Left renal cortex interstitium (tissue), 4 donors: ENCODE measurements around the gene HSD17B10. TPM values are rescaled to one million over a fixed set of nuclear protein-coding genes. Genes with fewer than 3 reads are reported as not detected.
"Not testable (repeated sequence)": the region's sequence is repeated elsewhere in the genome, so short reads cannot be mapped to it uniquely, and the experiment has no call there.

ENCODE experiments used
- DNase-seq, 4 donors: peaks; one replicate each; pipeline ENCODE4 v3.0.0-alpha.2; 2013; ENCODE audit warnings: low read depth in 4 of 4, low spot score in 2 of 4, missing footprints in 1 of 4
- polyA plus RNA-seq, 4 donors: library from polyadenylated mRNA; unstranded; fragments of 120-200 nt; gene quantifications; one replicate each; pipeline ENCODE4 v1.2.1, GENCODE V29; 2013; ENCODE audit not compliant: insufficient read length in 4 of 4

Gene HSD17B10
- polyA plus RNA-seq, 4 donors = 103 to 124 (median 112) TPM

GRCh38 chrX:53438174-53438831 lies 4.1 kb upstream of the HSD17B10 start:
- DNase-seq = no peak

- no peak for DNase-seq
Observed at GRCh38 chrX:53437206-53437605, 3.0 kb upstream of the HSD17B10 start.

DNA sequence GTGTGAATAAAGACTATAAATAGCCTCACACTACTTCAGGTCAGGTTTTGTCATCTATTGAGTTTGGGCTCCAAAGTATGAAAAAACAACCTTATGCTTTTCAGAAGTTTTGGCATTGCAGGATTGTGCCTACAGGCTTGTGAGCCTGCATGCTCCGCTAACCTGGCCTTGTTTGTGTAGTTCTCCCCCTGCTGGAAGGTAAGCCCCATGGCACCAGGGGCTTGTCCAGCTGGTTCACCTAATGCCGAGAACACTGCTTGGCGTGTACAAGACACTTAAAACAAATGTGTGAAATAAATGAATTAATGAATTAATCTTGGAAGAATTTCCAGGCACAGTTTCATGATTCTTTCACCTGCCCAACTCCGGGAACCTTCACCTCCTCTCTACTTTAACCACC lies 1.8 kb upstream of the HSD17B10 start:
- no peak for DNase-seq

DNA sequence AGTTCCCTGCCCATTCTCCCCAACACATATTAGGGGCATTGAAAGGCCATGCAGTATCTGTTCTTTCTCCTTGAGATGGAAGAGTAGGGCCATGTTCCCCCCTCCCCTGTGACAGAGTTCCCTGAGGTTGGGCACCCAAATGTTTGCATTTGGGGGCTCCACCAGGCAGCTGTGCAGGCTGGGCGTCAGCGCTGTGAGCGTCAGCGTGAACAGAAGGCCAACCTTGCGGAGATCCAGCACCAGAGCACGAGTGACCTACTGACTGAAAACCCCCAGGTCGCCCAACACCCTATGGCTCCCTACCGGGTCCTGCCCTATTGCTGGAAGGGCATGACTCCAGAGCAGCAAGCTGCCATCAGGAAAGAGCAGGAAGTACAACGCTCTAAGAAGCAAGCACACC lies 3.9 kb downstream of the HSD17B10 start:
- DNase-seq = no peak

- DNase-seq = no peak
Observed at GRCh38 chrX:53429755-53430154, 4.4 kb downstream of the HSD17B10 start.

- DNase-seq = no peak
Observed at GRCh38 chrX:53422861-53423306, 11.3 kb downstream of the HSD17B10 start, which contains the start of gene RIBC1. RIBC1 (plus strand) TSS chrX:53422873; CDS start chrX:53426277, 3,404 bp downstream.

DNA sequence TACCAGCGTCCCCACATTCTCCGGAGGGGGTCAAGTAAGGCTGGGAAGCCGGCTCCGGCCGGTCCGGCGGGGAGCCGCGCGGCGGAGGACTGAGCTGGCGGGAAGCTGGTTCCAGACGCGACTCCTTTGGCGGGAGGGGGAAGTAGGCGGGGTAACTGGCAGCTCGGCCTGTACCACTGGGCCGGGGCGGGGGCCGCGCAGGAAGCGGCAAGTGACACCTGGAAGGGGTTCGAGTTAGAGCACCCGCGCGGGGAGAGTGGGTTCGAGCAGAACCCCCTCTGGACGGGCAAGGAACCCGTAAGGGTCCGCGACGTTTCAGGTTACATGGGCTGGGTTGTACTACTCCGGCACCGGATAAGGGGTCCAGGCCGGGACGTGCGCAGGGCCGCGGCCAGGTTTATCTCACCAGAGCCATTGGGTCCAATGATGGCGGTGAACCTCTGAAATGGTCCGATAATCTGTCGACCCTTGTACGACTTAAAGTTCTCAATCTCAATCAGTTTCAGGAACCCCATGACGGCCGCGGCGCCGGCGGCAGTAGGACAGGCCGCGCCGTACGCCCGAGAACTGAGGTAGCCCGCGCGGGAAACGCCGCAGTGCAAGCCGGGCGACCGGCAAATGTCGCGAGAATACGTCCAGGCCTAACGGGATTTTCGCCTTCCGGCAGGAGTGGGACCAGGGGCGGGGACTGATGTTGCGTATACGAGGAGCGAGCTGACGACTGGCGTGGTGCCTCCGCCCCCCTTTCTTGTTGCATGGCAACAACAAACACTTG lies 11.9 kb downstream of the HSD17B10 start, which contains the start of gene SMC1A:
Gene SMC1A, minus strand, starts transcription at position 569 of the 775 bp plus-strand sequence. Its CDS starts 54 bp downstream, at position 515.
- peak; percentile 82 to 93 (median 84) for DNase-seq

DNA sequence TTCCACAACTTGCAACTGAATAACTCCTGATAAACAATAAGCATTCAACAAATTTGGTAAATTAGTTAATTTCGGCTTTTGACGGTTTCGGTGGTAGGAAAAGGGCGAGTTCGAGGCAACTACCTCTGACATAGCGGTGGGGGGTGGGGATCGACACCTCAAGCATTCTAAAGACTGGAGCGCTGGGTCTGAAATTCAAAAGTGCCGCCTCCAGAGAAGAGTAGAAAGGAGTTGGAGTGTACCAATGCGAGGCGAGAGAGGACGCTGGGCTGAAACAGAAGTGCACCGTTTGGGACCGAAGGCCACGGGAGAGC lies 12.4 kb downstream of the HSD17B10 start:
- DNase-seq = peak in 1 of 4 donors; percentile 34

DNA sequence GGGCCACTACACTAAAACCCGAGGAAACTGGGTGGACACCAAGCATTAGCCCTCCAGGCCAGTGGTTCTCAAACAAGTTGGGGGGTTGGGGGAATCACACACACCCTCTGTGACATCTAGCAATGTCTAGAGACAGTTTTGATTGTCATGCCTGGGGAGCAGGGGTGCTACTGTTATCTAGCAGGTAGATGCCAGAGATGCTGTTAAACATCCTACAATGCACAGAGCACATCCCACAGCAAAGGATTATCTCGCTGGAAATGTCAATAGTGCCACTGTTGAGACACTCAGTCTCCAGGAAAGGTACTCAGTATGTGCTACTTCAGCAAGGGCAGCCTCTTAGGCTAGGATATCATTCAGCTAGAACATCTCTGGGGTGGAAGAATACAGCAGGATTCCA lies 13.0 kb downstream of the HSD17B10 start:
- DNase-seq = no peak

GRCh38 chrX:53420351-53420750 lies 13.8 kb downstream of the HSD17B10 start:
- DNase-seq = not testable (repeated sequence)

DNA sequence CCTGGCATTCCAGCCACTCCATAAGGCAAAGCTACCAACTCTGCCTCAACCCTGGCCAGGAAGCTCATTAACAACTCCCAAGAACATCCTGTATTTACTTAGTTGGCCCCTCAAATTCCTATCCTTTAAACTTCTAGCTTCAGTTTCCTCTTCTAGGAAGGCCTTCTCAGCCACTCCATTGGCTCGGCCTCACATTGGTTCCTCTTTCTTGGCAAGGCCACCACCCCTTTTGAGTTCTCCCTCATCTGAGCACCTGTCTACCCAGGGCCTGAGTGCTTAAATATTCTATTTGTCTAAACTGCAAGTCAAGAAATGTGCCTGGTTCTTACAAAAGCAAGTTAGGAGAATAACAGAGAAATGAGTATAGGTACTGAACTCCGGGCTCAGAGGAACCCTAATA lies 21.7 kb downstream of the HSD17B10 start:
- DNase-seq = no peak

GRCh38 chrX:53403535-53403934 lies 30.6 kb downstream of the HSD17B10 start:
- no peak for DNase-seq

DNA sequence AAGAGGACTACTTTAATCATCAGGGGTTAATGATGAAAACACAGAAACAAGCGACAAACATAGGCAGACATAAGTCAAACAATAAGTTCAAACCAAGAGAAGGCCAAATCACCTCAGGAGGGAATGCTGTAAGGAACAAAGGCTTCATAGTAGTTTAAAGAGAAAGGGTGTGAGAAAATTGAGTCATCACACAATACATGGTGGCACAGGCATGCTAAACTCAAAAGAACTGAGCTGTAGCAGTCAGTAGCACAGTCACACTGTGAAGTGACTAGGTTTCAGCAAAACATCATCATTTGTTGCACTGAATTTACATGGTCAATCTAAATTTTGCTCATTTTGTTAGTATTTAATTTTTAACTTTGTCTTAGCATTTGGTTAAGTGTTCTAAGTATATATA lies 36.0 kb downstream of the HSD17B10 start:
- no peak for DNase-seq

DNA sequence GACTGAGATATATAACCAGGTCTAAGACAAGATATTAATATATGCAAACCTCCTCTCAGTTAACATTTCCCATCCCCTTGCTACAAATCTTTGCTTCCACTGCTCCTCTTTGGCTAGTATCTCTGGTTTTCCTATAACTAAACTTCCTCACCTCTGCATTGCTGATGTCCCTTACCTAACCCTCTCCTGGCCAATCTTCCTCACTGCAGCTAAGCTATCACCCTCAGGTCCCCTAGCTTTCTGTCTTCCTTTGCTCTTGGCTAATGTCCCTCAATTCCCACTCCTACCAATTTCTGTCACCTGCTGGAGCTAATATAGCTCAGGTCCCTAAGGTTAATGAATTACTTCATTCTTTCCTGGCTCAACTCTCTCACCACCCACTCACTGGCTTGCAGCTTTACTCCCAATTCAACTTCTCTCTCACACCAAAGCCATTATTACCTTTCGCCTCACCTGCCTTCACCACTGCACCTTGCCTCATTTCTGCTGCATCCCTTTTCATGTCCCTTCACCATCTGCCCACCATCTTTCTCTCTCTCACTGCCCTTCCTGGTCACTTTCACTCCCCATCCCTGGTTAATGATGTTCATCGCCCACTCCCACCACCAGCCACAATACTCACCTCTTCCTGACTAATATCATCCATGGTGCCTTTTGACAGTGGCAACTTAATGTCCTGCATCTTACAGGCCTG lies 38.4 kb downstream of the HSD17B10 start:
- no peak for DNase-seq

DNA sequence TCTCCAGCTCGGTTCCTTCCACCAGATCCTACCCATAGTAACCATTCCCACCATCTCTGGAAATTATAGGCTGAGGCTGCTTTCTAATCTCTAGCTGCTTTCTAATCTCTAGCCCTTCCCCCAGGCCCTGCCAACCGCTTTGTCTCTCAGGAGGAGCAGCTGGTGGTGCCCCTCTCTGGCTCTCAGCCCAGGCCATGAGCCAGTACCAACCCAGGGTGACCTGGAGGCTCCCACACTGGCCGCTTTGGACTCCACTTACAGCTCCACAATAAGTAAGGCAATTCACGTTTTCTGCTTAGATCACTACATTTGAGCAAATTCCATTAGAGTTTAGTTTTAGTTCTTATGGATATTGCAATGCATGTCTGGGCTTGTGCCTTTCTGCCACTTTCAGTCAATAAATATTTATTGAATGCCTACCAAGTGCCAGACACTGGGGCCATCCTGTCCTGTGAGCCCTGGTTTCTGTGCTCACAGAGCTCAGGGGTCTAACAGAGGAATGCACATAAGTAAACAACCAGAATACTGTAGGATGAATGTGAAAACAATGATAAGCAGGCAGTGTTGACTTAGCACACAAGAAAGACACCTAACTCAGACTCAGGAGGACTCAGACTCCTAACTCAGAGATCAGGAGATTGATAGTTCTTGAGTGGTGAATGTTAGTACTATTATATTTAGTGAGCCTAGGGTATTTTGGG lies 50.6 kb downstream of the HSD17B10 start:
- no peak for DNase-seq

Other genes starting within 250 kb of the HSD17B10 start
- gene KDM5C, start 209.2 kb downstream of the HSD17B10 start, polyA plus RNA-seq = 10 to 100 TPM; 65.0 to 80.6 (median 72.1) TPM
- gene IQSEC2, start 152.8 kb downstream of the HSD17B10 start, polyA plus RNA-seq = 10 to 100 TPM; 12.3 to 18.0 (median 15.2) TPM
- gene SMC1A, start 11.7 kb downstream of the HSD17B10 start, polyA plus RNA-seq = 100 to 1,000 TPM in 2 of 4 donors, 10 to 100 TPM in 2; 93.5 to 112 (median 100) TPM
- 1 to 10 TPM; 3.4 to 5.6 (median 4.6) TPM for gene RIBC1, start 11.5 kb downstream of the HSD17B10 start, polyA plus RNA-seq